Mucosa of rectum (tissue), 2 donors: ENCODE measurements around the gene FSHB.
"Not testable (repeated sequence)": the region's sequence is repeated elsewhere in the genome, so short reads cannot be mapped to it uniquely, and the experiment has no call there.

Source experiments
- H3K27ac ChIP-seq, 2 donors: one replicate each; pipeline ENCODE4 v1.7.0; 2013; ENCODE audit warnings: inconsistent platforms in 2 of 2, low read depth in 2 of 2, low read length in 2 of 2
- H3K27me3 ChIP-seq, 2 donors: one replicate each; pipeline ENCODE4 v1.7.0; 2013; ENCODE audit warnings: low read length in 2 of 2; ENCODE audit not compliant: control insufficient read depth in 2 of 2, insufficient read depth in 2 of 2
- H3K36me3 ChIP-seq, 2 donors: one replicate each; pipeline ENCODE4 v1.7.0; 2013; ENCODE audit warnings: low read length in 2 of 2; ENCODE audit not compliant: control insufficient read depth in 2 of 2, insufficient read depth in 2 of 2
- H3K4me1 ChIP-seq, 2 donors: one replicate each; pipeline ENCODE4 v1.7.0; 2013; ENCODE audit warnings: low read length in 2 of 2, mild to moderate bottlenecking in 1 of 2; ENCODE audit not compliant: control insufficient read depth in 2 of 2, insufficient read depth in 2 of 2
- H3K4me3 ChIP-seq, 2 donors: one replicate each; pipeline ENCODE4 v1.7.0; 2013; ENCODE audit warnings: low read length in 2 of 2
- H3K9ac ChIP-seq, 2 donors: one replicate each; pipeline ENCODE4 v1.7.0; 2013; ENCODE audit warnings: low read length in 2 of 2, low read depth in 1 of 2, mild to moderate bottlenecking in 1 of 2
- H3K9me3 ChIP-seq, 2 donors: one replicate each; pipeline ENCODE4 v1.7.0; 2013; ENCODE audit warnings: low read length in 2 of 2; ENCODE audit not compliant: control insufficient read depth in 2 of 2
- donor health status: healthy.
- donor health status: Normal muscosa, but diverticular disease.

The FSHB gene

GRCh38 chr11:30260813-30261212, 30.0 kb downstream of the FSHB start:
- Histone ChIP-seq H3K27ac (no peak overlapping the region), H3K9me3 (no peaks in the 10 kb centered on the region), H3K4me1 (no peaks in the 10 kb centered on the region), H3K9ac (no peak overlapping the region), H3K36me3 (no peaks in the 10 kb centered on the region), H3K4me3 (no peak overlapping the region), H3K27me3 (no peaks in the 10 kb centered on the region)

GRCh38 chr11:30261821-30262220, 31.0 kb downstream of the FSHB start:
- no peak overlapping the region for H3K27ac ChIP-seq
- H3K9me3 ChIP-seq, result no peaks in the 10 kb centered on the region
- no peaks in the 10 kb centered on the region for H3K36me3 ChIP-seq
- H3K4me3 ChIP-seq, result no peak overlapping the region
- no peaks in the 10 kb centered on the region for H3K27me3 ChIP-seq
- H3K9ac ChIP-seq, result no peak overlapping the region
- H3K4me1 ChIP-seq, result no peaks in the 10 kb centered on the region

- not testable (repeated sequence) for H3K27ac ChIP-seq
Observed at GRCh38 chr11:30268638-30269037, 37.8 kb downstream of the FSHB start.

GRCh38 chr11:30270671-30271070, 39.9 kb downstream of the FSHB start:
- H3K27me3 ChIP-seq, result no peaks in the 10 kb centered on the region
- H3K9me3 ChIP-seq, result no peaks in the 10 kb centered on the region
- no peak overlapping the region for H3K4me3 ChIP-seq
- H3K27ac ChIP-seq, result no peak overlapping the region
- no peaks in the 10 kb centered on the region for H3K4me1 ChIP-seq
- no peak overlapping the region for H3K9ac ChIP-seq
- H3K36me3 ChIP-seq, result no peaks in the 10 kb centered on the region

More at GRCh38 chr11:30268638-30269037, 37.8 kb downstream of the FSHB start:
- not testable (repeated sequence) for H3K4me1 ChIP-seq, H3K9me3 ChIP-seq, H3K27me3 ChIP-seq, H3K4me3 ChIP-seq, H3K9ac ChIP-seq, H3K36me3 ChIP-seq

- H3K4me1 ChIP-seq, result no peaks in the 10 kb centered on the region
- no peaks in the 10 kb centered on the region for H3K27me3 ChIP-seq
- no peaks in the 10 kb centered on the region for H3K9me3 ChIP-seq
- no peak overlapping the region for H3K9ac ChIP-seq
- no peak overlapping the region for H3K27ac ChIP-seq
- H3K36me3 ChIP-seq, result no peaks in the 10 kb centered on the region
- H3K4me3 ChIP-seq, result no peak overlapping the region
Observed at GRCh38 chr11:30277176-30277575, 46.4 kb downstream of the FSHB start.

GRCh38 chr11:30279796-30280195, 49.0 kb downstream of the FSHB start:
- no peak overlapping the region for H3K4me3 ChIP-seq
- H3K36me3 ChIP-seq, result no peaks in the 10 kb centered on the region
- no peaks in the 10 kb centered on the region for H3K27me3 ChIP-seq

GRCh38 chr11:30281476-30282288, 50.9 kb downstream of the FSHB start:
- Histone ChIP-seq H3K4me3 (no peak overlapping the region), H3K27ac (no peak overlapping the region), H3K27me3 (no peaks in the 10 kb centered on the region), H3K9ac (no peak overlapping the region), H3K4me1 (no peaks in the 10 kb centered on the region), H3K36me3 (no peaks in the 10 kb centered on the region), H3K9me3 (no peaks in the 10 kb centered on the region)

More at GRCh38 chr11:30279796-30280195, 49.0 kb downstream of the FSHB start:
- H3K9me3 ChIP-seq, result no peaks in the 10 kb centered on the region
- H3K9ac ChIP-seq, result no peak overlapping the region
- no peak overlapping the region for H3K27ac ChIP-seq
- no peaks in the 10 kb centered on the region for H3K4me1 ChIP-seq

- Histone ChIP-seq H3K27ac (no peak overlapping the region), H3K4me1 (no peaks in the 10 kb centered on the region), H3K27me3 (no peaks in the 10 kb centered on the region), H3K4me3 (no peak overlapping the region), H3K9ac (no peak overlapping the region), H3K9me3 (no peaks in the 10 kb centered on the region), H3K36me3 (no peaks in the 10 kb centered on the region)
Observed at GRCh38 chr11:30282289-30282631, 51.4 kb downstream of the FSHB start.
